ENCODE results near the gene LIMK2.

GRCh38 chr22:31268281-31268680 is 56.2 kb downstream of the LIMK2 start:
- TF ChIP-seq, protein P1, sequence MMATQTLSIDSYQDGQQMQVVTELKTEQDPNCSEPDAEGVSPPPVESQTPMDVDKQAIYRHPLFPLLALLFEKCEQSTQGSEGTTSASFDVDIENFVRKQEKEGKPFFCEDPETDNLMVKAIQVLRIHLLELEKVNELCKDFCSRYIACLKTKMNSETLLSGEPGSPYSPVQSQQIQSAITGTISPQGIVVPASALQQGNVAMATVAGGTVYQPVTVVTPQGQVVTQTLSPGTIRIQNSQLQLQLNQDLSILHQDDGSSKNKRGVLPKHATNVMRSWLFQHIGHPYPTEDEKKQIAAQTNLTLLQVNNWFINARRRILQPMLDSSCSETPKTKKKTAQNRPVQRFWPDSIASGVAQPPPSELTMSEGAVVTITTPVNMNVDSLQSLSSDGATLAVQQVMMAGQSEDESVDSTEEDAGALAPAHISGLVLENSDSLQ (IDR thresholded peaks at IDR 0.05): no peak
- TF ChIP-seq ELF4 (IDR thresholded peaks at IDR 0.05) (no peak), BHLHE40 (IDR thresholded peaks at IDR 0.05; ENCODE audit: borderline replicate concordance) (no peak), FOXM1 (IDR thresholded peaks at IDR 0.05; ENCODE audit: borderline replicate concordance) (no peak), TARDBP (IDR thresholded peaks at IDR 0.05) (no peak), HDGF (IDR thresholded peaks at IDR 0.05; ENCODE audit: borderline replicate concordance) (no peak), SP1 (IDR thresholded peaks at IDR 0.05) (no peak), CTBP1 (IDR thresholded peaks at IDR 0.05; ENCODE audit: borderline replicate concordance) (no peak), SUZ12 (IDR thresholded peaks at IDR 0.05) (no peak), FOXA1 (IDR thresholded peaks at IDR 0.05) (no peak), L3MBTL2 (conservative IDR thresholded peaks at IDR 0.05) (no peak), FOXK2 (IDR thresholded peaks at IDR 0.05) (no peak), NFRKB (IDR thresholded peaks at IDR 0.05) (no peak), ZNF384 (IDR thresholded peaks at IDR 0.05) (no peak)
